Embryonic facial prominence (tissue), 1 donor: ENCODE measurements around the gene RSAD1.

Source experiments
- DNase-seq: peaks from one replicate; pipeline ENCODE4 v3.0.0-alpha.2; 2016; ENCODE audit errors: extremely low spot score

The RSAD1 gene

DNA sequence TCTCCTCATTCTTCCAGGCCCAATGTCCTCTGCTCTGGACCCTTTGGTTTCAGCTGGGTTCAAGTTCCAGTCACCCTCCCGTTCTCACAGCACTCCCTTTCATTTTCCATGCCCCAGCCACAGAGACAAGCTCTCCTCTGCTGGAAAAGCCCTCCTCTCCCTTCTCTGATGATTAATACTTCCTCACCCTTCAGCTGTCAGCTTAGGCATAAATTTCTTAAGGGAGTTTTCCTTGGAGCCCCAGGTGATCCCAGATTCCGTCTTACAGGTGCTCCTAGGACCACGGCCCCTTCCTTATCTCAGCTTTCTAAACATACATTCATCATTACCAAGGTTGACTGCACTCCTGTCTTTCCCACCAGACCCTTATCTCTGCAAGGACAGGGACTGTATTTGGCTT, 20.4 kb upstream of the RSAD1 start:
- no peak for DNase-seq

DNA sequence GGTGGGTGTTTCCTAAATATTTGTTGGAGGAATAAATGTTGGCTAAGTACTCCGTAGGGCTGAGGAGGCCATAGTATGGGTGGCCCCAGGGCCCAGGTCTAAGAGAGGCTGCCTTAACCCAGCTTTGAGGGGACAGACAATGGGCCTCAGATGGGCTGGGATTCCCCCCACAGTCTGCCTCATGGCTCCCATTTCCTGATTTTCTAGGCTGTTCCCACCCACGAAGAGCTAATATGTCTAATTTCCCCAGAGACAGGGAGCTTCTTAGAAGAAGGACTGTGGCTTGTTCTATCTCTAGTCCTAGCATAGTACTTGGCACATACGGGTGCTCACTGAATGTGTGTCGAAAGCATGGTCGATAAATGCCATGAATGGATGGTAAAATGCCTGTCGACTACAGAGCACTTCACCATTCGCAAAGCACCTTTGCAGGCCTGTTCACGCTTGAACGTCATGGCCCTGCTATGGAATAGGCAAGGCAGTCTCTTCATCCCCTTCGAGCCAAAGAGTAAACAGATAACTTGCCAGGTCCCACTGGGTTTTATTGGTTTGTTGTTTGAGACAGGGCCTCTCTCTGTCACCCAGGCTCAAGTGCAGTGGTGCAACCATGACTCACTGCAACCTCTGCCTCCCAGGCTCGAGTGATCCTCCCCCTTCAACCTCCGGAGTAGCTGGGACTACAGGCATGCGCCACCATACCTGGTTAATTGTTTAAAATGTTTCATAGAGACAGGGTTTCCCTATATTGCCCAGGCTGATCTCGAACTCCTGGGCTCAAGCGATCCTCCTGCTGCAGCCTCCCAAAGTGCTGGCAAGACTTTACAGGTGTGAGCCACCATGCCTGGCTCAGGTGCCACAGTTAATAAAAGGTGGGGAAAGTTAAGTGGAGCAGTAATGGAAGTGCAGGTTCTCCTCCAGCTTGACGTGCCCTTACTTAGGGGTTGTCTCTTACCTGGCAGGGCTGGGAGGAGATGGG, 19.7 kb upstream of the RSAD1 start:
- DNase-seq, result no peak

DNA sequence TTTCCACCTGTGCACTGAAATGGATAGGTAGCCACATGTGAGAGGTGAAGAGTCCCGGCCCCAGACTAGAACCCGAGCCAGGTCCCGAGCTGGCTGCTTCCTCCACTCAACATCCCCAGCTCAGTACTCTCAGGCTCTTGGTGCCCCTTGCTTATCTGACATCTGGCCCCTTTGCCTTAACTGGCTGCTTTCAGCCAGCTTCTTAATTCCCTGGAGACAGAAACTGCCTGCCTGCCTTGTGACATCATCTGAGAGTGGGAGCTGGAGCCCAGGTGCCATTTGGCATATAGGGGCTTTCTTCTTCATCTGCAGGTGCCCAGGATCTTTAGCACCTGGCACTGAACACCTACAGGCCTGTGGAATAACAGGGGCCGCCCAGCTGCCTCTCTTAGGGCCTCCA, 18.9 kb upstream of the RSAD1 start:
- no peak for DNase-seq

DNA sequence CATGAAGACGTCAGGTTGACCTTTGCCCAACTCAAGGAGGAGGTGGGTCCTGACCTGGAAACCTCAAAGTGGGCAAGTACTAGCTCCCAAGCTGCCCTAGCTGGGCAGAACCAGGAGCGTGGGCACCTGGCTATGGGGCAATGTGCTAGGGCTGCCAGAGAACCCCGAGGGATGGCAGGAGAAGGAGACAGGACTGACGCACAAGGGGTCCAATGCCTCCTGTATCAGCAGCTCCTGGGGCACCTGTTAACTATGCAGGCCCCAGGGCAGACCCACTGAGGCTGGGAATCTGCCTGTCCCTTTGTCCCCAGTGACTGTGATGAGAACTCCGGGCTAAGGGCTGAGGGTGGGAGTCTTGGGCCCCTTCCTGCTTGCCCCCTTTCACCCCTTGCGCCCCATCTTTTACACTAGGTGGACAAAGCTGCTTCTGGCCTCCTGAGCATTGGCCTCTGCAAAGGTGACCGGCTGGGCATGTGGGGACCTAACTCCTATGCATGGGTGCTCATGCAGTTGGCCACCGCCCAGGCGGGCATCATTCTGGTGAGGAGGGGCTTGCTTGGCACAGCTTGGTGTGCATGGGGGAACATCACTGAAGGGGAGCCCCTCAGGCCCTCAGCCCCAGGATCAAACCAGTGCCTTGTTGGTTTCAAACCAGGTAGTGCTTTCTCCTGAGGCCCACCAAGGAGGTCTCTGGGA, 17.7 kb upstream of the RSAD1 start:
- DNase-seq, result no peak

DNA sequence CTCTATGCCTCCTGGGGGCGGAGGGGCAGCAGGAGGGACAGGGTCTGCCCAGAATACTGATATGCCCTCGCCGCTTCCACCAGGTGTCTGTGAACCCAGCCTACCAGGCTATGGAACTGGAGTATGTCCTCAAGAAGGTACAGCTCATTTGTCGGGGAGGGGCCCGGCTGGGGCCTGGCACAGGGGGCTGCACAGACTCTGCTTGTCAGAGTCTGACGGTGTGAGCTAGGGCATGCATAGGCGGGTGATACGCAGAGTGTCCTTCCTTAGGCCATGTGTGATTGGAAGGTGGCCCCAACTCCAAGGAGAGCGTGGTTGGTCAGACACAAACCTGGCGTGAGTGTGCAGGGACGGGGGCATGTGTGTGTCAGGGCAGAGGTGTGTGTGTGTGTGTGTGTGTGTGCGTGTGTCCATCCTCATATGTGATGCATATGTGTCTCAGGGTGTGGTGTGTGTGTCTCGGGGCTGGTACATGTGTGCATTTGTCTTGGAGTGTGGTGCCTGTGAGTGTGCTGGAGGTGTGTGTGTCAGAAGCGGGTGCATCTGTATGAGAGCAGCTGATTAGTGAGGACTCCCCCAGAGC, 17.0 kb upstream of the RSAD1 start:
- DNase-seq, result no peak

DNA sequence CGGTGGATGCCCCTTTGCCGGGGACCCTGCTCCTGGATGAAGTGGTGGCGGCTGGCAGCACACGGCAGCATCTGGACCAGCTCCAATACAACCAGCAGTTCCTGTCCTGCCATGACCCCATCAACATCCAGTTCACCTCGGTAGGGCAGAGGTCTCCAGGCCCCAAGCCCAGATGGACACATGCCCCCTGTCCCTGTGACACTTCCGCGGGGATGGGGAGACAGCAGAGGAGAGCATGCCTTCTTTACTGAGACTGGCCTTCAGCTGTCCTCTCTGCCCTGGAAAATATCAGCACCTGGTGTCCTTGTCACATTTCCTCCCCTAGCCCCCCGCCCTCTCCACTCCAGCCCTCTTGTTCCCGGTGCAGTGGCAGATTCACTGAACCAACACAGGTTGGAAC, 16.2 kb upstream of the RSAD1 start:
- DNase-seq, result no peak

DNA sequence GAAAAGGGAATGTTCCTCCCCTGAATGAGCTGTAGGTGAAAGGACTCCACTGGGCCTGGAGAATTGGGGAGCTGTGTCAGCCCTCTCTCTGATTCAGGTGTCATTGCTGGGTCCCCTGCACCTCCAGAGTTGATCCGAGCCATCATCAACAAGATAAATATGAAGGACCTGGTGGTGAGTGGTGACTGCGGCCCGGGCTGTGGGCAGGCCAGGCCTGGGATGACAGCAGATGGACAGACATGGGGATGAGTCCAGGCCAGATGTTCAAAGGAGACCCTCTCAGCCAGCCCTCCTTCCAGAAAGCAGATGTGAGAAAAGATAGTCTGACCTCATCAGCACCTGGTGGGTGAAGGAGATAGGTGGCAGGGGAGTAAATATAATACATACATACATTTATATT, 14.5 kb upstream of the RSAD1 start:
- DNase-seq, result no peak

DNA sequence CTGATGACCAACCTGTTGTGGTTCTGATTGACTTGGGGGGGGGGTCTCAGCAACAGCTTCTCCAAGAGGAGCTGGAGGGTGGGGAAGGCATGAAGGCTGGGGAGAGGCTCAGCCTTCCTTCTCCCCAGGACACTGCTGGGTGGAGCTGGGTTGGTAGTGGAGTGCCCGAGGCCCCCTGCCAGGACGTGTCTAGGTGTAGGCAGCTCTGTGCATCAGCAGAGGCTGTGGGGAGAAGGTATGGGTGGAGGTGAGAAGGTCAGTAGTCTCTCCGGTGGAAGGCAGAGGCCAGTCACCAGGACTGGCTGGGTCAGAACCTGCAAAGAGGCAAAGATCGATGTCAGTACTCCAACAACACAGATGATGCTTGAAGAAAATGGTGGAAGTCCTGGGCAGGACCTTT, 13.9 kb upstream of the RSAD1 start:
- DNase-seq, result no peak

DNA sequence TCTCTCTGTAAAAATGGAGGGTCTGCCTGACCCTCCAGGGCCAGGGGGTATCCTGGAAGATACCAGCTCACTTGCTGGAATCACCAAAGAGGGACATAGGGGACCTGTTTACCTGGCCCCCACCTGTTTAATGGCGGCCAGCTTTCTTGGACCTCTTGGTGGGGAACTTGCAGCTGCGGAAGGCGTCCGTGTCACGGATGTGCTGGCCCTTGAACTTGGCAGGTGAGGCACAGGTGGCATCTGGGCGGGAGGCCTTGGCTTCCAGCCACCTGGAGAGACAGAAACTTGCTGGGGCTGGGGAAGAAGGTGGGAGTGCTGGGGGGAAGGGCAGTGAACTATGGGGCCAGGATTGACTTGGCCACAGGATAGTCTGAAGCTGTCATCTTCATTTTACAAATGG, 13.5 kb upstream of the RSAD1 start:
- no peak for DNase-seq

DNA sequence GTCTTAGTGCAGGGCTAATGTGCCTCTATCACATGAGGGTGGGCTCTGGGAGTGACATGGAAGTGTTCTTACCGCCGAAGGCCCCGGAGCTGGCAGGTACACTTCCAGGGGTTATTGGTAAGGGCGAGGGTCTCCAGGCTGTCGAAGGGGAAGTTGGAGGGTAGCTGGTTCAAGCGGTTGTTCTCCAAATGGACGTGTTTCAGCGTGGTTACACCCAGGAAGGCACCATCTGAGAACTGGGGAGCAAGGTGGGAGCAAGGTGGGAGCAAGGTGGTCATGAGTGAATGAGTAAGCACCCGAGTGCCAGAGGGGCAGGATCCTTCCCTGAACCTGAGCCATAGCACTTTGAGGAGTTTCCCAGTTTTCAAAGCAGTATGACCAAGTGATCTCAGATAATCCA, 13.0 kb upstream of the RSAD1 start:
- no peak for DNase-seq

DNA sequence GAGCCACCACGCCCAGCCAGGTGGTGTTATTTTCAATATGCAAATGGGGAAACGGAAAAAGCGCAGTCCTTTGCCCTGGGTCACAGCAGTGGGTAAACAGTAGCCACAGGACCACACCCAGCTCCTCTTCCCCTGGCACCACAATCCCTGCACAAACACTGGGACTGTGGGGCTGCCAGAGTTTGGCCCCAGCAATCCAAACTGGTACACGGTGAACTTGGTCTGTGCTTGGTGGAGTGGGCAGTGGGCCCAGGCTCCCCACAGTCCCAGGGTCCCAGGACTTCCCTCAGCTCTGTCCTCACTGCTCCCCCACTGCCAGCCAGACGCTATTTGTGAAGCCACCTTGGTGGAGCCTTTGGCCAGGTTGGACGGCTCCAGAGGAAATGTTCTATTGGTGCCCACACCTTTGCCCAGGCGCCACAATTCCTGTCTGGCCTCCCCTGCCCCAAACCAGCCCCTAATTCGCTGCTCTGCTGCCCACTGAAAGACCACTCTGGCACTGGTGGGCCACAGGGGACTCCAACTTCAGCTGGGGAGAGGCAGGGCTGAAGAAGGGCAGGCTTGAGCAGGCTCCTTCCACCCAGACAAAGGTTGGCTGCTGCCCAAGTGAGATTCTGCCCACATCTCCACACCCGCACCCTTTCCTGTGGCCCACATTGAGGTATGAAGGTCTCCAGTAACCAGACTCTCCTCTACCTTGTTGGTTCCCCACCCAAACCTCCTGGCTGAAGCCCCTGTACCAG, 12.1 kb upstream of the RSAD1 start:
- no peak for DNase-seq

DNA sequence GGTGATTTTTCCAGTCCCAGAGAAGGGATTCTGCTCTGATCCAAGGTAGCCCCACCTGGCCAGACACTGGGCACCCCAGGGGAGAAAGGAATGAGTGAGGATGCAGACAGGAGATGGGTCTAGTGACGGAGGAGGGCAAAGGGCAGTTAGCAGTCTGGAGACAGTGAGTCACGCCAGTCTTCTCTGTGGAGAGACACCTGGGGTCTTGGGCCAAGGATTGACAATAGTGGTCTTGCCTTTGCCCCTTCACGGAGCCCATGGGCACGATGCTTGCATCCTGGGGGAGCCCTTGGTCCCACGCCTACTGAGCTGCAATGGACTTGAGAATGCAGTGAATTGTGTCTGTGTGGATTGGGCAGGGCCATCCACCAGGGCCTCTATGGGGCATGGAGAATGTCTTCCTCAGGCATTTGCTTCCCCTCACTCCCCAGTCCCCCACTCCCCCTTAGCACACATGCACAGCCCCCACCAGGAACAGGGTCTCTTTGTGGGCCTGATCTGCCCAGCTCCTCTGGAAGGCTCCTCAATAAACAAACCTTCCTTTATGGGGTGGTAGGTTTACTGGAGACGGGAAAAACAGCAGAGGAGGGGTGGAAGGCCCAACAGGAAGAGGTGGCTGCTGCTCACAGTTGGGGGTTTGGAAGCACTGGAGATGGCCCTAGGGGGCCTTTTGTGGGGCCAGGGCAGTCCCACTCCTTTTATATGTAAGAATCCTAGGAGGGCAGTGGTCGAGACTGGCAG, 11.4 kb upstream of the RSAD1 start:
- DNase-seq, result no peak

DNA sequence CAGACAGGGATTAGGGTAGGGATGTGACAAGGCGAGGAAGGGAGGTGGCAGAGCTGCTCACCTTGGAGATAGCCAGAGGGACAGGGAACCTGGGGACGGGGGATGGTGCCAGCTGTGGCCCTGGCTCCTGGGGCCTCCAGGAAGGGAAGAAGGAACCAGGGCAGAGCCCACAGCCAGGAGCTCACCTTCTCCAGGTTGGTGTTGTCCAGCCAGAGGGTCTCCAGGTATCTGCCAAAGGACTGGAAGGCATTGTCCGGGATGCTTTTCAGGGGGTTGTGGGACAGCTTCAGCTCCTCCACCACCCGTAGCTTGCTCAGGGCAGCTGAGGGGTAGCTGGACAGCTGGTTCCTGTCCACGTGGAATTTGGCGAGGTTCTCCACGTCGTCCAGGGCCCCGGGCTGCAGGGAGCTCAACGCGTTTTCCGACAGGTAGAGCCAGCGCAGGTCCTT, 10.8 kb upstream of the RSAD1 start:
- DNase-seq, result no peak

DNA sequence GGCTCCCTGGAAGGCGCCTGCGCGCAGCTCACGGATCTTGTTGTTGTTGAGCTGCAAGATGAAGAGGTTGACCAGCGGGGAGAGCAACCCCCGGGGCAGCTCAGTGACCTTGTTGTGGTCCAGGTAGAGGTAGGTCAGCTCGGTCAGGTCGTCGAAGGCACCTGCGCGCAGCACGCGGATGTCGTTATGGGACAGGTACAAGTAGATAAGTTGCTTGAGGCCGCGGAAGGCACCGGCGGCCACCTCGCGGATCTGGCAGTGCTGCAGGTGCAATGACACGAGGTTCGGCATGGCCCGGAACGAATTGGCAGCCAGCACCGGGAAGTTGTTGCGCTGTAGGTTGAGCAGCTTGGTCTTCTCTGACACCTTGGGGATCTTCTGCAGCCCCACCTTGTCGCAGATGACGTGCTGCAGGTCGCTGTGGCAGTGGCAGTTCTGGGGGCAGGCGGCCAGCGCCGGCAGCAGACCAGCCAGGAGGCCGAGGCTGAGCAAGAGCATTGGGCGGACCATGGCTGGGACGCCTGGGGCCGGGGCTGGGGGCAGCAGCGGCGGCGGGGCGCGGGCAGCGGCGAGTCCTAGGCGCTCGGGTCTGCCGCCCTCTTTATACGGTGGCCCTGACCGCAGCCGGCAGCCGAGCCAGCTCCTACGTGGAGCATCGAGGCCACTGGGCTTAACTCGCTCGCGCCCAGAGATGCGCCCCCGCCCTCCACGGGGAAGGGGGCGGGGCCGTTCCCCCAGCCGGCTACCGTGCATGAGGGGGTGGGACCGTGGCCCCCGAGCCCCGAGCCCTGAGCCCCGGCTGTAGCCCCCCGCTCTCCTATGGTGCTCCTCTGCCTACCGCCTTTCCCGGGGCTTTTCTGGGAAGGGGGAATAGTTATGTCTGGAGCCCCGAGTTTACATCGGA, 10.1 kb upstream of the RSAD1 start, which contains the start of gene CHAD:
TSS of gene CHAD (minus strand) at position 577 of the 904 bp plus-strand sequence. CDS start at position 510, 67 bp downstream.
- no peak for DNase-seq

DNA sequence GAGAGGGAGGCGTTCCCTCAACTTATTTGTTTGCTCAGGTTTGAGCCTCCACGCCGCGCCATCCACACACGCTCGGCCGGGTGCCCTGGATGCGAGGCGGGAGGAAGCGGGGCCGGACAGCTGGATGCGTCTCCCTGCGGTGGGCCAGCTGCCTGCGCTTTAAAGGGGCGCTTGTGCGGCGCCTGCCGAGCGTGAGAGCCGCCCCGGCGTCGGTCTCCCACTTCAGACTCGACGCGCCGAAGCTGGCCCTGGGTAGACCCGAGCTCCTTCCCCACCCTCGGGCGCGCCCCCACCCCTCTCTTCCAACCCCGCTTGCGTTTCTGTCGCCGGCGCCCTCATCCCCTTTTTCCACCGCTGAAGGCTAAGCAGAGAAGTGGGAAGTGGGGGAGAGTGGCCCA, 9.5 kb upstream of the RSAD1 start:
- no peak for DNase-seq

DNA sequence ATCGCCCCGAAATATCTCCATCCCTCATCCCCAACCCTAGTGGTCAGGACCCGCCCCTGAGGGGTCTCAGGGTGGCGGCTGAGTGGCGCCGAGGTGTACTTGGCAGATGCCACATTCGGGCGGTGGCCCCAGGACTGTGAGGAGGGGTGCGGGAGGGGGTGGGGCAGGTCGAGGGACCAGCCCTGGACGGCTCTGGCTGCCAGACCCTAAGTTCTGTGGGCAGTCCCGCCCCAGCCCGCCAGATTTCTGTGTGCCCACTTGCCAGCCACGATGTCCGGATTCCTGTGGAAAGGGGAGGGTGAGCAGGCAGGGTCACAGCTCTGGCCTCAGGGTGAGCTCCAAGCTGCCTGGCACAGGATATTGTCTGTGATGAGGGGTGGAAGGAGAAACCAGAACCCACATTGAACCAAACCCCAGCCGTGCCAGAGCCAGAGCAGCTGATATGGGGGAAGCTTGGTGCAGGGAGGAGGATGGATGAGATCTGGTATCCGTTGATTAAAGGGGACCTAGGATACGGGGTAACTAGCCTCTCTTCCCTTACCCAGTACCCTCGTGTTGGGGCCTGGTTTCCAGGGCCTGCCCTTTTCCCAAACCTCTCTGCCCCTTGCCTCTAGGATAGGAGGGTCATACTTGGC, 8.9 kb upstream of the RSAD1 start:
- no peak for DNase-seq

DNA sequence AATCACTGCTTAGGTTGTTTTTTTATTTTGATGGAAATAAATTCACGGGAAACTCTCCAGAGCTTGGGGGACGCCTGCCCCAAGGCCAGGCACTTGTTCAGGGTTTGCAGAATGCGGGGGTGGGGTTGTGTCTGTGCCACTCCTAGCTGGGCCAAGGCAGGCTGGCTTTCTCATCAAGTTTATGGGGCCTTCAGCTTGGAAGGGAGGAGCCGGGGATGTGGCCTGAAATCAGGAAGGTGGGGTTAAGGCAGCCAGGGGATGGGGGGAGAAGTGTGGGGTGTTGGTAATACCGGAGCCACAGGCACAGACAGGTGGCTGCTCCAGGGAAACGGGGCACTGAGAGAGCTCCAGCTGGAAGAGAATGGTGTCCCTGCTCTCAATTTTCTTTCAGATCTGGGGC, 8.2 kb upstream of the RSAD1 start:
- DNase-seq, result no peak

DNA sequence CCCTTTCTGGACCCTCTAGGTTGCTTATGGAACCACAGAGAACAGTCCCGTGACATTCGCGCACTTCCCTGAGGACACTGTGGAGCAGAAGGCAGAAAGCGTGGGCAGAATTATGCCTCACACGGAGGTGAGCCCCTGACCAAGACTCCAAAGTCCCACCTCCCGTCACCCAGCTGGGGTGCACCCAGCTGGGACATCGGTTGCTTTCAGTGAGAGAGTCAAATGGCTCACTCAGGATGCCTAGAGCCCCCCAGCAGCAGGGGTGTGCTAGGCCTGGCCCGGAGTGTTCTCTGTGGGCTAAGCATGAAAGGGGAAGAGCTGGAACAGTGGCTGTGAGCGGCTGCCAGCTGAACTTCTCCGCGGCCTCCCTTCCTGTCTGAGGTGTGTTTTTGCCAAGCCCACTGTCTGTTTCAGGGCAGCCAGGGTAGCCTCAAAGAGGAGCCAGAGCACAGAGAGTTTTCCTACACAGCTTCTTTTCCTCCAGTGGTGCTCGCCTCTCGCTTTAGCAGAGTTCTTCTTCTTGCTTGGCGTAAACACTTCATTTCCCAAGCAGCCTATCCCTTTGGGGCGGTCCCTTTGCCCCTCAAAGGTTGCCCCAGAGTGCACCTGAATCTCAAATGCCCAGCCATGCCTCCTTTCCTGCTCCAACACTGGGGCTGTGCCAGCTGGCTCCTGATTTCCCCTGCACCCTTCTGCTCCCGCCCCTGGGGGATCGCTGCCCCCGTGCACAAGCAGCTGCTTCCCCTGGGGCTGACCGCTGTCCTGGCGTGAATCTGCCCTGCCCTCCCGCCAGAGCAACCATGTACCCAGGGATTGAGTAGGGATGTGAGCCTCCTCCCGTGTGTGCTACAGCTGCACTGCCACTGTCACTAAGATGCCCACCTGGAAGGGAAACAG, 7.4 kb upstream of the RSAD1 start:
- DNase-seq, result no peak

DNA sequence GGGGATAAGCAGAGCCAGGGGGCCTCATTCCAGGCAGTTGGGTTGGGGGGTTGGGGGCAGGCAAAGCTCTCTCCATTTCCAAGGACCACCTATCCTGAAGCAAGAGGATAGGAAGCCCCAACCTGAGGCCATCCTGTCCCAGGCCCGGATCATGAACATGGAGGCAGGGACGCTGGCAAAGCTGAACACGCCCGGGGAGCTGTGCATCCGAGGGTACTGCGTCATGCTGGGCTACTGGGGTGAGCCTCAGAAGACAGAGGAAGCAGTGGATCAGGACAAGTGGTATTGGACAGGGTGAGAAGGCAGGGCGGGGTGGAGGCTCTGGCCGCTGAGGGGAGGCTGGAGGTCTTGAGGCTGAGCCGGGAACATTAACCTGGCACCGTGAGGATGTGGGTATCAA, 6.4 kb upstream of the RSAD1 start:
- DNase-seq, result no peak
